Measurements from ENCODE around the gene EGFL8.

Gene EGFL8

DNA sequence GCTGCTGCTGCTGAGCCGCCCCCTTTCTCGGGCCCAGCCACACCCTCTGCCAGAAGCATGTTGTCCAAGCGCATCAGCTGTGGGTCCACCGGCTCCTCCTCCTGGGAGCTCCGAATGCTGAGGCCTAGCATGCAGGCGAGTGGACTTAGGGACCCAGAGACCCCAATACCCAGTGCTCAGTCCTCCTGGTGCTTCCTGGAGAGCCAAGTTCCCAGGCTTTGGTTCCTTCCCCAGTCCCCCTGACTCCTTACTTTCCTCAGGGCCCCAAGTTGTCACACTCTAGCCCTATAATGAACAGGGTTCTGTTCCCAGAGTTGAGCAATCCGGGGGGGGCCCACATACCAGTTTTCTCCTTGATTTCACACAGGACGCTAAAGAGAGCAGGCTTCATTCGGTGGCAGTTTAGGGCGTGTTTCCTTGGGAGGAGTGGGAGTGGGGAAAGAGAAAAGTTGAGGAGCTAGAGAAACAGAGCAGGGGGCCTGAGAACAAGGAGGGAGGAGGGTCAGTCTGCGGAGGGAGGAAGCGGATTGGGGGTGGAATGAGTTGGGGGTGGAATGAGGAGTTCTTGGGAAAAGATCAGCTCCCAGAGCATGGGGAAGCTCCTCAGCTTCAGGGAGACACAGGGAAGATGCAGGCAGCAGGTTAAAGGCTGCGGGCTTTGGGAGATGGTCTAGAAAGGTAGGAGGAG lies 24.1 kb downstream of the EGFL8 start:
- DNase-seq (ENCODE audit: extremely low read depth, low read depth) = no peak
- TF ChIP-seq, protein P1, sequence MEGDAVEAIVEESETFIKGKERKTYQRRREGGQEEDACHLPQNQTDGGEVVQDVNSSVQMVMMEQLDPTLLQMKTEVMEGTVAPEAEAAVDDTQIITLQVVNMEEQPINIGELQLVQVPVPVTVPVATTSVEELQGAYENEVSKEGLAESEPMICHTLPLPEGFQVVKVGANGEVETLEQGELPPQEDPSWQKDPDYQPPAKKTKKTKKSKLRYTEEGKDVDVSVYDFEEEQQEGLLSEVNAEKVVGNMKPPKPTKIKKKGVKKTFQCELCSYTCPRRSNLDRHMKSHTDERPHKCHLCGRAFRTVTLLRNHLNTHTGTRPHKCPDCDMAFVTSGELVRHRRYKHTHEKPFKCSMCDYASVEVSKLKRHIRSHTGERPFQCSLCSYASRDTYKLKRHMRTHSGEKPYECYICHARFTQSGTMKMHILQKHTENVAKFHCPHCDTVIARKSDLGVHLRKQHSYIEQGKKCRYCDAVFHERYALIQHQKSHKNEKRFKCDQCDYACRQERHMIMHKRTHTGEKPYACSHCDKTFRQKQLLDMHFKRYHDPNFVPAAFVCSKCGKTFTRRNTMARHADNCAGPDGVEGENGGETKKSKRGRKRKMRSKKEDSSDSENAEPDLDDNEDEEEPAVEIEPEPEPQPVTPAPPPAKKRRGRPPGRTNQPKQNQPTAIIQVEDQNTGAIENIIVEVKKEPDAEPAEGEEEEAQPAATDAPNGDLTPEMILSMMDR (IDR thresholded peaks at IDR 0.05; ENCODE audit: low read depth, low read length) = no peak

DNA sequence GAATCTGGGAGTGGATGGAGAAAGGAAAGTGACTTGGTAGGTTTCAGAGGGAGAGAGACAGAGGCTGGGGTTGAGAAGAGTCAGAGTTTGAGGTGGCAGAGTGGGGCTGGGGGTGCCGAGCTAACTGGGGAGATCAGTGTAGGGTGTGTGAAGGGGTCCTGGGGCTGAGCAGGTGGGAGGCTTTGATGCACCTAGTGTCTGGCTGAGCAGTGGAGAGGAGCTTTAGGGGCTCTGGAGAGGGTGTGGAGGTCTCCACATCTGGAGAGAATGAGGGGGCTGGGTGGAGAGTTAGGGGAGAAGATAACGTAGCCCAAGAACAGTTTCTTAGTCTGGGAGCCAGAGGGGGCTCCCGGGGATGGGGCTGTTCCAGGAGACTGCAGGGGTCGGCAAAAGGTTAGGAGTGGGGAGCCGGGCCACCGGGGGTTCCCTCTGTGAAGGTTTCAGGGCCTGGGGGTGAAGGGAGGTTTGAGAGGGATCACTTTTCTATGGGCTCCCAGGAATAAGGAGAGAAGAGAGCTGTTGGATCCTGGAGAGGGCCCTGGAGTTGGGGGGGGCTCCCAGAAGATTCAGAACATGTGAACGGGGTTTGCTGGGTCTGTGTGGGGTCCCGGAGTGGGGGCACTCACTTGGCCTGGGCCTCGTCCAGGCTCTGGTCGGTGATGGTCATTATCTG lies 24.8 kb downstream of the EGFL8 start:
- no peak for DNase-seq (ENCODE audit: extremely low read depth, low read depth)
- TF ChIP-seq, protein P1 (IDR thresholded peaks at IDR 0.05; ENCODE audit: low read depth, low read length) = no peak

DNA sequence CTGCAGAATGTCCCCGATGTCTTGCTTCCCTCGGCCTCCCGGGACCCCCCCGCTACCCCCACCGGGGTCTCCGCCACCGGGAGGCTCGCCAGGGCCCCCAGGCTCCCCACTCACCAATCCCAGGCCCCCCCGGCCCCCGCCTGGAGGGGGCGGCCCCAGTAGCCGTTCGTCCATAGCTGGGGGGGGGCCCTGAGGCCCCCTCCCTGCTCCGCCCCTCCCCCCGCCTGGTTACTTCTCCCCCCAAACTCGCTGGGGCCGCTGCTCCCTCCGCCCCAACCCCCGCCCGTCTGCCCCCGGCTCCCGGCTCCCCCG lies 25.3 kb downstream of the EGFL8 start:
- TF ChIP-seq, protein P1 (IDR thresholded peaks at IDR 0.05; ENCODE audit: low read depth, low read length) = no peak
- no peak for DNase-seq (ENCODE audit: extremely low read depth, low read depth)

DNA sequence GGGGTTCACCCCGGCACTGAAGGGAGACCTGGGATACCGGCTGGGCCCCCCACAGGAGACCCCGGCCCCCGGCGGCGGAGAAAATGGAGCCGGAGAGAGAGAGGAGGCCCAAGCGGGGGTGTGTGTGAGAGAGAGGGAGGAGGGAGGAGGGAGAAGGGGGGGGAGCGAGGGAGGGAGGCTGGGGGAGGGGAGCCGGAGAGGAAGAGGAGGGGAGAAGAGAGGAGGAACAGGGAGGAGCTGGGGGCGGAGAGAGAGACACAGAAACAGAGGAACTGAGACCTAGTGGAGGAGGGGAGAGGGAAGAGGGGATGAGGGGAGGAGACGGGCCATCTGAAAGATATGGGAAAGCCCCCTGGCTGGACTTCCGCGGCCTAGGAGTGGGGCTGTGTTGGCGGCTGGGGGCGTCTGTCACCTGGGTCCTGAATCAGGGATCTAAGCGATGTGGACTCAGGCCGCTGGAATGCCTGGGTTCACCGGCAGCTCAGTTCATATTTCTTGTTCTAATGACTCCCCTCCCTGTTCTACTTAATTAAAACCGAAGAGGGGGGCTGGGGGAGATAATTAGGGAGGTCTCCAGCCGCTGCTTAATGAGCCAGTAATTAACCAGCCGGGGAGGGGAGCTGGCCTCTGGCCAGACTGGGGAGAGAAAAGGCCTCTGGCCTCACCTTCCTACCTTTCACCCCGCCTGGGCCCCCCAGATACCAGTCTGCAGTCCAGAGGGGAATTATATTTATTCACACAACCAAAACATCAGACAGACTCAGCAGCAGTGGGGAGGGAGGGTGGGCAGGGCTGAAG lies 25.9 kb downstream of the EGFL8 start, which contains the start of gene PBX2:
Gene PBX2 (minus strand): TSS at position 149 of the 798 bp plus-strand sequence. CDS start 287 bp downstream, outside the sequence.
- DNase-seq (ENCODE audit: extremely low read depth, low read depth) = peak; percentile 87
- TF ChIP-seq, protein P1 (IDR thresholded peaks at IDR 0.05; ENCODE audit: low read depth, low read length) = no peak

DNA sequence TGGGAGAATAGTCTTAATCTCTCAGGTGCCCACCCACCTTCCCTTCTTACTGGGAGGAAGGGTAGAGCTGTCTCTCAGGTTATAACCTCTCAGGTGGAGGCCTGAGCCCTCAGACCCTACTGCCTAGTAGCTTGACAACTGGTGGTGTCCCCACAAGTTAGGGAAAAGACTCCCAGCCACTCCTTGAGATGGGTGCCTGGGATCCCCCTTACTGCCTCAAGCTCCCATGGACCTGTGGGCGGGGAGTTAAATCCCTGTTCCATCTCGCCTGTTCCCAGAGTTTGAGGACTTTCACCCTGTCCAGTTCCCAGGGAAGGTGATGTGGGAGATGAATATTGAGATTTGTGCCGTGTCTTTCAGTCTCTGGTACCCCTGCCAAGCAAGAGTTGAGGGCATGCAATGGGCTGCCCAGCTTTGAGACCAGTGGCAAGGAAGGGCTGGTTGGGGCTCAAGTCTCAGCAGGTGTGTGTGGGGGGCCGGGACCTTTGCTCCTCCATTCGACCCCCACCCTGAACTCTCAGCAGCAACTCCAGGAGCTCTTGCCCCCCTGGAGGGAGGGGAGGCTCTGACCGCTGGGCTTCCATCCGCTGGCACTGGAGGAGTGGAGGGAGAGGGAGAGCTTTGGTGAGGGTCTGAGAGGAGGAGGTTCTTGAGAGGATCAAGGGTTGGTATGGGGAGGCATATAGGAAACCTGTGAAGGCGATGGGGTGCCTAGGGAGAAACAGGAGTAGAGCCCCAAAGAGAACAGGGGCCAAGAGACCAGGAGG lies 26.7 kb downstream of the EGFL8 start:
- no peak for DNase-seq (ENCODE audit: extremely low read depth, low read depth)
- TF ChIP-seq, protein P1 (IDR thresholded peaks at IDR 0.05; ENCODE audit: low read depth, low read length) = no peak

DNA sequence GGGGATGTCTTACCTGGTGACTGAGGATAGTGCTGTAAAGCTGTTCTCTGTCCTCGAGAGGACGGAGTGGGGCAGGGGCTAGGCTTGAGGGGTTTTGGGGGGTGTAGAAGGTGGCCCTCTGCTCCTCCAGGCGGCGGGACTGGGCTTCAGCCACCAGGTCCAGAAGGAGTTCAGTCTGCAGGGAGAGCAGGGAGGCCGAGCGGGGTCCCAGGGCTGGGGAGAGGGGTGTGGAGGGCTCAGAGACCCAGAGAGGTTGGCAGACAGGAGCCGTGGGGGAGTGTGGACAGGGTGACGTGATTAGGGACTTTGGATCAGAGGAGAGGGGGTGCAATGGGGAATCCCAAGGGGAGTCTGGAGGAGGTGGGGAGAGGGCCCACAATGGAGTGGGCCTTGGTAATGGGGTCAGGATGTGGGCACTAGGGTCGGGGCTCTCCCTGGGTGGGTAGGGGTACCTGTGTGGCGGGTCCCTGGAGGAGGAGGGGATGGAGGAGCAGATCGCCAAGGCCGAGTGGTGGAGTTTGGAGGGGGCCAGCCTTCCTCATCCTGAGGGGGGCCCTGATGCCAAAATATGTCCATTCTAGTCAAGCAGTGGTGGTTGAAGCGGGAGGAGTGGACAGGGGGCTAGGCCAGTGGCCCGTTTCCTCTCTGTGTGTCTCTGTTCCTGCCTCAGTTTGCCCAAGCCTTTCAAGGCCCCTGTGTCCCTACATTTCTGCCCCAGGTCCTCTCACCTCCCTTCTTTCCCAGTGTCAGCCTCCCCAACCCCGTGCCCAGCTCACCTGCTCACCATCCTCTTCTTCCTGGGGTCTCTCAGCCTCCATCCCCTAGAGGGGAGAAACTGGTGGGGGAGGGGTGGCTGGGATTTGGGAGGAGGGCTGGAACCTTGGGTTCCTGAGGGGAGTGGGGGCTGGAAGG lies 27.6 kb downstream of the EGFL8 start:
- TF ChIP-seq, protein P1 (IDR thresholded peaks at IDR 0.05; ENCODE audit: low read depth, low read length) = no peak
- DNase-seq (ENCODE audit: extremely low read depth, low read depth) = no peak
